MM.1S (cell line): ENCODE results near the gene NELFB.

Experiments used
- CTCF ChIP-seq: fragments of 300-600 bp; sonication (generic); IDR thresholded peaks from 2 replicates; pipeline ENCODE4 v1.5.1; 2016; ENCODE audit warnings: antibody characterized with exemption, low read length, mixed read lengths
- EZH2 ChIP-seq: fragments of 300-600 bp; sonication (generic); optimal IDR thresholded peaks from 2 replicates; pipeline ENCODE3; 2017; ENCODE audit warnings: low read depth, mild to moderate bottlenecking, antibody characterized with exemption, low read length, mixed read lengths

- no peak for TF ChIP-seq CTCF
- no peak for TF ChIP-seq EZH2
These were observed 40.5 kb upstream of the NELFB start for GRCh38 chr9:137214620-137215019.
